Islet precursor cell (in vitro differentiated cells): ENCODE results near the gene DUOXA1.

Experiments used
- DNase-seq: peaks from one replicate; pipeline ENCODE4 v3.0.0-alpha.2; 2018

DUOXA1 gene

GRCh38 chr15:45129651-45130129 is at the start of gene DUOXA1, which contains the start of gene DUOX1:
Gene DUOXA1, minus strand, starts transcription at chr15:45129879. Its CDS starts 6,865 bp downstream, at chr15:45123014.
Gene DUOX1, plus strand, starts transcription at chr15:45129994. Its CDS starts 1,973 bp downstream, at chr15:45131967.
- DNase-seq: peak; percentile 75

GRCh38 chr15:45177285-45177684 is 47.6 kb upstream of the DUOXA1 start:
- DNase-seq: no peak

GRCh38 chr15:45174577-45174976 is 44.9 kb upstream of the DUOXA1 start:
- no peak for DNase-seq

- DNase-seq: no peak
Measured at GRCh38 chr15:45174069-45174468, 44.4 kb upstream of the DUOXA1 start.

- no peak for DNase-seq
Measured at GRCh38 chr15:45171912-45172311, 42.2 kb upstream of the DUOXA1 start.

- no peak for DNase-seq
Measured at GRCh38 chr15:45169608-45170480, 40.2 kb upstream of the DUOXA1 start.

GRCh38 chr15:45168751-45169551 is 39.3 kb upstream of the DUOXA1 start:
- DNase-seq: no peak

- no peak for DNase-seq
Measured at GRCh38 chr15:45168286-45168685, 38.6 kb upstream of the DUOXA1 start.

- DNase-seq: no peak
Measured at GRCh38 chr15:45167631-45168205, 38.0 kb upstream of the DUOXA1 start.

GRCh38 chr15:45166834-45167630 is 37.4 kb upstream of the DUOXA1 start:
- peak; percentile 88 for DNase-seq

- DNase-seq: no peak
Measured at GRCh38 chr15:45165536-45165935, 35.9 kb upstream of the DUOXA1 start.

GRCh38 chr15:45164914-45165313 is 35.2 kb upstream of the DUOXA1 start:
- DNase-seq: no peak

- no peak for DNase-seq
Measured at GRCh38 chr15:45163508-45163856, 33.8 kb upstream of the DUOXA1 start.

- peak; percentile 95 for DNase-seq
Measured at GRCh38 chr15:45162771-45163507, 33.3 kb upstream of the DUOXA1 start.

- DNase-seq: no peak
Measured at GRCh38 chr15:45161666-45162065, 32.0 kb upstream of the DUOXA1 start.

- DNase-seq: peak; percentile 91
Measured at GRCh38 chr15:45157974-45158373, 28.3 kb upstream of the DUOXA1 start.

GRCh38 chr15:45156744-45157455 is 27.2 kb upstream of the DUOXA1 start:
- no peak for DNase-seq

- DNase-seq: no peak
Measured at GRCh38 chr15:45155739-45156138, 26.1 kb upstream of the DUOXA1 start.

- DNase-seq: no peak
Measured at GRCh38 chr15:45151998-45152828, 22.5 kb upstream of the DUOXA1 start.

GRCh38 chr15:45150997-45151396 is 21.3 kb upstream of the DUOXA1 start:
- DNase-seq: no peak
